Hepatocyte (in vitro differentiated cells): ENCODE results near the gene FBXL20.

ENCODE experiments used
- CTCF ChIP-seq: fragments of 200-600 bp; sonication (generic); IDR thresholded peaks from 2 replicates; pipeline ENCODE4 v1.5.1; 2016; ENCODE audit warnings: antibody characterized with exemption, mild to moderate bottlenecking; ENCODE audit not compliant: poor library complexity
- EZH2 ChIP-seq: fragments of 200-600 bp; sonication (generic); IDR thresholded peaks from 2 replicates; pipeline ENCODE4 v1.6.1; 2016; ENCODE audit warnings: antibody characterized with exemption, mild to moderate bottlenecking, borderline replicate concordance
- EZH2phosphoT487 ChIP-seq: fragments of 200-600 bp; sonication (generic); IDR thresholded peaks from one replicate; pipeline ENCODE4 v1.6.1; 2018; ENCODE audit warnings: antibody characterized with exemption, mild to moderate bottlenecking, low read depth, moderate library complexity; ENCODE audit not compliant: unreplicated experiment, severe bottlenecking

GRCh38 chr17:39231591-39232551 is 169.6 kb downstream of the FBXL20 start:
- peak; percentile 60 for TF ChIP-seq CTCF
- no peak for TF ChIP-seq EZH2
- TF ChIP-seq EZH2phosphoT487 = no peak
